Kidney epithelial cell (primary cell): ENCODE data around the gene GRIK1. TPM values are rescaled to one million over a fixed set of nuclear protein-coding genes. Genes with fewer than 3 reads are reported as not detected.

ENCODE experiments used
- DNase-seq: peaks from one replicate; pipeline ENCODE4 v3.0.0-alpha.2; 2010; ENCODE audit warnings: low read depth
- H3K27me3 ChIP-seq: 2 replicates; pipeline ENCODE4 v1.6.0; 2011; ENCODE audit warnings: low read length; ENCODE audit not compliant: control insufficient read depth, insufficient read depth
- H3K36me3 ChIP-seq: 2 replicates; pipeline ENCODE4 v1.5.1; 2011; ENCODE audit warnings: low read length; ENCODE audit not compliant: control insufficient read depth, insufficient read depth
- H3K4me3 ChIP-seq: 2 replicates; pipeline ENCODE4 v1.5.1; 2011; ENCODE audit warnings: low read depth, mild to moderate bottlenecking, control low read depth, low read length
- total RNA-seq: library from RNA; depleted of rRNA; stranded (reverse); fragments of >200 nt; gene quantifications from 2 replicates; pipeline ENCODE4 v1.2.3, GENCODE V29; 2015
- TF ChIP-seq, protein P1 (sequence below): IDR thresholded peaks from 2 replicates; pipeline ENCODE4 v1.5.1; 2011; ENCODE audit warnings: mild to moderate bottlenecking, moderate library complexity, low read length, control low read depth, inconsistent platforms; ENCODE audit not compliant: insufficient read depth, poor library complexity, severe bottlenecking

The GRIK1 gene
- total RNA-seq, 1 donor from 2014 or later: not detected

DNA sequence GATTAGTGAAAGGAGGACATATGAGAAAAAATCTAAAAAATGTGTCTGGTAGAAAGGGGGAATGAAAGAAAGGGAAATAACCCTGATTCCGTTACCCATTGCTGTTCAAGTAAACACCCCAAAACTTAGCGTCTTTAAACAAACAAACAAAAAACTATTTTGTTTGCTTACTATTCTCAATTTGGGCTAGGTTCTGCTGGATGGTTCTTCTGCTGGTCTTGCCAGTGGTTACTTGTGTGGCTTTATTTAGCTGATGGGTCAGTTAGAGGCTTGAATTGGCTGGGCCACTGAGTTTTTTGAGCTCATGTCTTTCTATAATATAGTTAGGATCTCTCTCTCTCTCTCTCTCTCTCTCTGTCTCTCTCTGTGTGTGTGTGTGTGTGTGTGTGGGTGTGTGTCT lies 112.1 kb downstream of the GRIK1 start:
- TF ChIP-seq, protein P1, sequence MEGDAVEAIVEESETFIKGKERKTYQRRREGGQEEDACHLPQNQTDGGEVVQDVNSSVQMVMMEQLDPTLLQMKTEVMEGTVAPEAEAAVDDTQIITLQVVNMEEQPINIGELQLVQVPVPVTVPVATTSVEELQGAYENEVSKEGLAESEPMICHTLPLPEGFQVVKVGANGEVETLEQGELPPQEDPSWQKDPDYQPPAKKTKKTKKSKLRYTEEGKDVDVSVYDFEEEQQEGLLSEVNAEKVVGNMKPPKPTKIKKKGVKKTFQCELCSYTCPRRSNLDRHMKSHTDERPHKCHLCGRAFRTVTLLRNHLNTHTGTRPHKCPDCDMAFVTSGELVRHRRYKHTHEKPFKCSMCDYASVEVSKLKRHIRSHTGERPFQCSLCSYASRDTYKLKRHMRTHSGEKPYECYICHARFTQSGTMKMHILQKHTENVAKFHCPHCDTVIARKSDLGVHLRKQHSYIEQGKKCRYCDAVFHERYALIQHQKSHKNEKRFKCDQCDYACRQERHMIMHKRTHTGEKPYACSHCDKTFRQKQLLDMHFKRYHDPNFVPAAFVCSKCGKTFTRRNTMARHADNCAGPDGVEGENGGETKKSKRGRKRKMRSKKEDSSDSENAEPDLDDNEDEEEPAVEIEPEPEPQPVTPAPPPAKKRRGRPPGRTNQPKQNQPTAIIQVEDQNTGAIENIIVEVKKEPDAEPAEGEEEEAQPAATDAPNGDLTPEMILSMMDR: no peak
- no peak for DNase-seq
- no peaks in the 10 kb centered on the region for H3K27me3 ChIP-seq
- H3K36me3 ChIP-seq: no peaks in the 10 kb centered on the region
- H3K4me3 ChIP-seq: no peak overlapping the region

DNA sequence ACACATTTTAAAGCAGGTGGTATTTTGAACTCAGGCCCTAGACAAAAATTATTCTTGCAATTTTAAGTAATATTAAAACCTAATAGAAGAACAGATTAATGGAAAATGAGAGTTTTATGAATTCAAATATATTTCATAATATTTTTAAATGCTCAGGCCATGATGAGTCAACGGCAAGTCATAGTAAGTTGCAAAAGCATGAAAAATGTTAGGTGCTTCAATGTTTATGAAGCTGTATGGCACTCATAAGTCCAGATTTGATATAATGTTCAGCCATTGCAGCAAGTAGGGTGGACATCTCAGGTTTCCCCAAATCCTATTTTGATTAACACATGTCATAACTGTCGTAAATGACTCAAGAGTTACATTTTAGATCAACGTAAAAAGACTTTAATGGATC lies 112.6 kb downstream of the GRIK1 start:
- Histone ChIP-seq H3K27me3 (no peaks in the 10 kb centered on the region), H3K36me3 (no peaks in the 10 kb centered on the region), H3K4me3 (no peak overlapping the region)
- no peak for DNase-seq
- TF ChIP-seq, protein P1: no peak

DNA sequence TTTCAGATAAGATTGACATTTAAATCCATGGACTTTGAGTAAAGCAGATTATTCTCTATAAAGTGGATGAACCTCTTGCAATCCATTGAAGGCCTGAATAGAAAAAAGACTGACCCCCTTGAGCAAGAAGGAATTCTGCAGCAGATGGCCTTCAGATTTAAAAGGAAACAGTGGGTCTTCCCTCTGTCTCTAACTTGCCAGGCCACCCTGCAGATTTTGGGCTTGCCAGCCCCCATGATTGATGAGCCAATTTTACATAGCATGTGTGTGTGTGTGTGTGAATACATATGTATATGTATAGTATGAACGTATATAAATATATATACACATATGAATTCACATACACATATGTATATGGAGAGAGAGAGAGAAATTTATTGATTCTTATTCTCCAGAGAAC lies 113.4 kb downstream of the GRIK1 start:
- Histone ChIP-seq H3K36me3 (no peaks in the 10 kb centered on the region), H3K27me3 (no peaks in the 10 kb centered on the region), H3K4me3 (no peak overlapping the region)
- TF ChIP-seq, protein P1: no peak
- no peak for DNase-seq

DNA sequence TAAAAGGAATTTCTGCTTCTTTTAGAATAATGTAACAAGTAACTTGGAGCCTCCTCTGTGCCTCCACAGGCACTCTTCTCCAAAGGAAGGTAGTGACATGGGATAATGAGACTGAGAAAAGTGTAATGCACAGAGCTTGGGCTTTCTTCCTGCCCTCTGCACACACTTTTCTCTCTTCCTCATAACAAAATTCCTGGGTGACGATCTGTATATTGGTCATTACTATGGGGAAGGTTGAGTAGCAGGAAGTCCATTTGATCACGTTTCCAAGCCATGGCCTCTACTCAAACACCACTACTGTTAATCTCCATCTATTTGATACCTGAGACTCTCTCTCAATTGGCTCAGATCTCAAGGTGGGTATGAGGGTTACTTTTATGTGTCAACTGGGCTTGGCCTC lies 113.9 kb downstream of the GRIK1 start:
- TF ChIP-seq, protein P1: no peak
- Histone ChIP-seq H3K27me3 (no peaks in the 10 kb centered on the region), H3K4me3 (no peak overlapping the region), H3K36me3 (no peaks in the 10 kb centered on the region)
- no peak for DNase-seq

DNA sequence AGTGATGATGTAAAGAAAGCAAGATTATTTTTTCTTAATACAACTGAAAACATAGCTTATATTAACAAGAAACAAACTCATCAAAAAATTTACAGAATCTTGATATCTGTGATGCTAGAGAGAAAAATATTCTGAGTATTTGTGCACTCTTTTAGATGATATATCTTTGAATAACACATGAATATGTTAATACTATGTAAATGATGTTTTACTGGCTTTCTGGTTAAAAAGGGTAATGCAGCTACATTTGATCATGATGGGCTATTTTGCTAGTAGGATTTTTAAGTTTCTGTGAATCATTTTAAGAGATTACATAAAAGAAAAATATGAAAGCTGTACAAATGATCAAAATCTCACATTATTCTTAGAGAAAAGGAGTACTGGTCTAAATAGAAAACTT lies 114.5 kb downstream of the GRIK1 start:
- no peak overlapping the region for H3K4me3 ChIP-seq
- no peak for DNase-seq
- no peaks in the 10 kb centered on the region for H3K27me3 ChIP-seq
- H3K36me3 ChIP-seq: no peaks in the 10 kb centered on the region
- TF ChIP-seq, protein P1: no peak

DNA sequence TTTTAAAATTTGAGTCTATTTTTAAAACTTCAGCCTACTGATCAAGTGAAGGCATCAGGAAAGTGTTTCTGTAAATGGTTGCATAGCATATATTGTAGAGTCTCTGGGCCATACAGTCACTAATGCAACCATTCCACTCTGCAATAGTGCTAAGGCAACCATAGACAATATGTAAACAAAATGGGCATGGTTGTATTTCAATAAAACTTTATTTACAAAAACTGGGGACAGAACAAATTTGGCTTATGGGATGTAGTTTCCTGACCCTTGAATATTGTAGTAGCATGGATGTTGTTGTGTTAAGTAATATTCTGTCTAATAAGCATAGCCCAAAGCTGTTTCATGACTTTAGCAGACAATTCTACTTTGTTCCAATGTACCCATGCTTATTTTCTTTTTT lies 117.7 kb downstream of the GRIK1 start:
- TF ChIP-seq, protein P1: no peak
- no peak for DNase-seq
- H3K36me3 ChIP-seq: no peaks in the 10 kb centered on the region
- H3K27me3 ChIP-seq: no peaks in the 10 kb centered on the region
- H3K4me3 ChIP-seq: no peak overlapping the region
